Body of pancreas (tissue), 4 donors: ENCODE data around the gene ZSWIM2. TPM values are rescaled to one million over a fixed set of nuclear protein-coding genes. Genes with fewer than 3 reads are reported as not detected.

ENCODE experiments used
- ATAC-seq: fragments of 150-250 bp; one replicate; pipeline ENCODE4 v1.9.1; 2016
- DNase-seq, 4 donors: peaks; one replicate each; pipeline ENCODE4 v3.0.0-alpha.2; 2019
- H3K27ac ChIP-seq, 4 donors: fragments of 200-600 bp; sonication (generic); 1 replicate in 3 of 4; 2 replicates in 1 of 4; pipeline versions ENCODE4 v1.5.1 to v1.6.1; 2016 to 2019; ENCODE audit warnings: mild to moderate bottlenecking in 1 of 4, mixed read lengths in 1 of 4, moderate library complexity in 1 of 4
- H3K27me3 ChIP-seq, 2 donors: fragments of 200-600 bp; sonication (generic); one replicate each; pipeline ENCODE4 v1.6.0; 2016; ENCODE audit warnings: mild to moderate bottlenecking in 1 of 2
- H3K36me3 ChIP-seq, 2 donors: fragments of 200-600 bp; sonication (generic); replicated peaks in 1 of 2; 2 replicates each; pipeline ENCODE4 v1.5.1; 2016; ENCODE audit warnings: low read depth in 2 of 2; ENCODE audit not compliant: insufficient read depth in 1 of 2
- H3K4me1 ChIP-seq: fragments of 200-600 bp; sonication (generic); one replicate; pipeline ENCODE4 v1.6.0; 2016
- H3K4me3 ChIP-seq, 2 donors: fragments of 200-600 bp; sonication (generic); 1 replicate in 1 of 2; 2 replicates in 1 of 2; pipeline ENCODE4 v1.5.1; 2016 to 2019
- H3K9me3 ChIP-seq, 3 donors: fragments of 200-600 bp; sonication (generic); 1 replicate in 2 of 3; 2 replicates in 1 of 3; pipeline ENCODE4 v1.5.1; 2016
- POLR2A ChIP-seq, 3 donors: fragments of 450-650 bp; IDR thresholded peaks; one replicate each; pipeline ENCODE4 v1.6.1; 2016; ENCODE audit warnings: antibody characterized with exemption in 3 of 3, mild to moderate bottlenecking in 2 of 3
- WGBS, 2 donors: methylation state at CpG; one replicate each; pipeline ENCODE4 v1.1.5; 2017; 5-methylcytosine and 5-hydroxymethylcytosine counted together
- intact Hi-C: fragments of 100-400 bp; cut with DNase I; formaldehyde crosslinking; loops from one replicate; pipeline ENCODE4 v1.15.1; 2023
- total RNA-seq, 2 donors: library from RNA; depleted of rRNA; stranded (reverse); fragments of >200 nt; gene quantifications; one replicate each; pipeline ENCODE4 v1.1.0, GENCODE V29; 2016
- TF ChIP-seq, protein P1 (sequence below), 7 experiments: fragments of 450-650 bp in 4 of 7; fragments of 200-600 bp in 3 of 7; sonication (generic) in 3 of 7; IDR thresholded peaks; one replicate each; pipeline ENCODE4 v1.5.1; 2016 to 2019; ENCODE audit warnings: antibody characterized with exemption in 7 of 7

Gene ZSWIM2
- total RNA-seq, 2 donors from 2014 or later, result not detected

DNA sequence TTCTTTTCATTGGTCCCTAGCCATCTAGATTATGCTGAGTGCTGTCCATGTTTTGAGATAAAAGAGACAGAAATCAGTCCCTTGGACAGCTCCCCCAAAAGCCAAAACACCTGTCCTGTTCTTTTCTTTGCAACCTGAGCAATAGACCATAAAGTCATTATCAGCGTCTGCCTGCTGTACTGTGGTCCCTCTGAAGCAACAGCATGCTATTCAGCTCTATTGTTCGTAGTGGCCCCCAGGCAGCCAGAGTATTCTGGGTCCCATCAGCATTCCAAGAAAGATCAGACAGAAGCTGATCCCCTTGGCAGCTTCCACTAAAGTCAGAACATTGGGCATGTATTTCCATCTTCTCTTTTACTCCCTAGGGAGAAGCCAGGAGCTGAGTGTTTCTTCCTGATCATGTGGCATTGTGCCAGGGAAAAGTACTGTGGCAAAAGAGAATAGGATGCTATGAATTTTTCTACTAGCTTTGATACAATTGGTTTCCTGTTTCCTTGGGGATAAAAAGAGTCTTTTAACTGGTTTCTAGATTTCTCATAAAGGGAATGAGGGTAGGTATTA is 33.6 kb upstream of the ZSWIM2 start:
- WGBS, 2 donors, result 49 to 67% methylated on average over 2 of the region's 2 CpGs
- Histone ChIP-seq H3K27me3 (no peaks in the 10 kb centered on the region), H3K36me3 (no peaks in the 10 kb centered on the region), H3K4me3 (no peak overlapping the region), H3K27ac (no peak overlapping the region), H3K4me1 (no peaks in the 10 kb centered on the region), H3K9me3 (no peaks in the 10 kb centered on the region)
- intact Hi-C loops, result no loop called here
- ATAC-seq (no peak), DNase-seq (no peak)
- TF ChIP-seq, protein P1, sequence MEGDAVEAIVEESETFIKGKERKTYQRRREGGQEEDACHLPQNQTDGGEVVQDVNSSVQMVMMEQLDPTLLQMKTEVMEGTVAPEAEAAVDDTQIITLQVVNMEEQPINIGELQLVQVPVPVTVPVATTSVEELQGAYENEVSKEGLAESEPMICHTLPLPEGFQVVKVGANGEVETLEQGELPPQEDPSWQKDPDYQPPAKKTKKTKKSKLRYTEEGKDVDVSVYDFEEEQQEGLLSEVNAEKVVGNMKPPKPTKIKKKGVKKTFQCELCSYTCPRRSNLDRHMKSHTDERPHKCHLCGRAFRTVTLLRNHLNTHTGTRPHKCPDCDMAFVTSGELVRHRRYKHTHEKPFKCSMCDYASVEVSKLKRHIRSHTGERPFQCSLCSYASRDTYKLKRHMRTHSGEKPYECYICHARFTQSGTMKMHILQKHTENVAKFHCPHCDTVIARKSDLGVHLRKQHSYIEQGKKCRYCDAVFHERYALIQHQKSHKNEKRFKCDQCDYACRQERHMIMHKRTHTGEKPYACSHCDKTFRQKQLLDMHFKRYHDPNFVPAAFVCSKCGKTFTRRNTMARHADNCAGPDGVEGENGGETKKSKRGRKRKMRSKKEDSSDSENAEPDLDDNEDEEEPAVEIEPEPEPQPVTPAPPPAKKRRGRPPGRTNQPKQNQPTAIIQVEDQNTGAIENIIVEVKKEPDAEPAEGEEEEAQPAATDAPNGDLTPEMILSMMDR (IDR thresholded peaks at IDR 0.05), result no peak
- no peak for TF ChIP-seq POLR2A (IDR thresholded peaks at IDR 0.05)

DNA sequence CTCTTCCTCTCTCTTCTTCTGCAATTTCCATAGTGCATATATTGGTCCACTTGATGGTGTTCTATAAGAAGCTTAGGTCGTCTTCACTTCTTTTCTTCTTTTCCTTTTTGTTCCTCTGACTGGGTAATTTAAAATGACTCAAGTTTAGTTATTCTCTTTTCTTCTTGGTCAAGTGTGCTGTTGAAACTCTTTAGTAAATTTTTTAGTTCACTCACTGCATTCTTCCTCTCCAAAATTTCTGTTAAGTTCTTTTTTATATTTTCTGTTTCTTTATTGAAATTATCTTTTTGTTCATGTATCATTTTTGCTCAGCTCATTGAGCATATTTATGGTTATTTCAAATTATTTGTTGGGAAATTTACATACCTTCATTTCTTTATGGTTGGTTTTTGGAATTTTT is 32.7 kb upstream of the ZSWIM2 start:
- Histone ChIP-seq H3K27ac (no peak overlapping the region), H3K4me3 (no peak overlapping the region), H3K9me3 (no peaks in the 10 kb centered on the region), H3K27me3 (no peaks in the 10 kb centered on the region), H3K36me3 (no peaks in the 10 kb centered on the region), H3K4me1 (no peaks in the 10 kb centered on the region)
- WGBS, 2 donors, result 33% methylated on average over 1 of the region's 1 CpG
- ATAC-seq (no peak), DNase-seq (no peak)
- intact Hi-C loops, result no loop called here
- TF ChIP-seq, protein P1 (IDR thresholded peaks at IDR 0.05), result no peak
- TF ChIP-seq POLR2A (IDR thresholded peaks at IDR 0.05), result no peak

DNA sequence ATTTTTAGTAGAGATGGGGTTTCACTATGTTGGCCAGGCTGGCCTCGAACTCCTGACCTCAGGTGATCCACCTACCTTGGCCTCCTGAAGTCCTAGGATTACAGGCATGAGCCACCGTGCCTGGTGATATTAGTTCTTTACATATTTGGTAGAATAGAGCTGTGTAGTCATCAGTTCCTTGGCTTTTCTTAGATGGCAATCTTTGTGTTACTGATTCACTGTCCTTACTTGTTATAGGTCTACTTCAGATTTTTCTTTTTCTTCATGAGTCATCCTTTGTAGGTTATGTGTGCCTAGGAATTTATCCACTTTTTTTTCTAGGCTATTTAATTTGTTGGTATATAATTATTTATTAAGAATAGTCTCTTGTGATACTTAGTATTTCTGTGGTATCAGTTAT is 30.3 kb upstream of the ZSWIM2 start:
- no peak for ATAC-seq

DNA sequence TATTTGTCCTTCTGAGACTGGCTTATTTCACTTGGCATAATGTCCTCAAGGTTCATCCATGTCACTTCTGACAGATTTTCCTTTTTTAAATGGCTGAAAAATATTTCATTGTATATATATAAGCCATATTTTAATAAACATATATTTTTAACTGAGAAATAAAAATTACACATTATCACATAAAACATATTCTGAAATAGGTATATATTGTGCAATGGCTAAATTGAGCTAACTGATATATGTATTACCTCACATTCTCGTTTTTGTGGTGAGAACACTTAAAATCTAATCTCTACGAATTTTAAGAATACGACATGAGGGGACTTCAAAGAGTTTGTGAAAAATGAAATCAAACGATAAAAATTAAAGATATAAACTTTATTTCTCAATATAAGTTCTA is 25.7 kb upstream of the ZSWIM2 start:
- DNase-seq (no peak), ATAC-seq (no peak)
- Histone ChIP-seq H3K27ac (no peak overlapping the region), H3K9me3 (no peaks in the 10 kb centered on the region), H3K4me1 (no peaks in the 10 kb centered on the region), H3K27me3 (no peaks in the 10 kb centered on the region), H3K36me3 (no peaks in the 10 kb centered on the region), H3K4me3 (no peak overlapping the region)
- 57 to 58% methylated on average over 4 of the region's 4 CpGs for WGBS, 2 donors
- intact Hi-C loops, result no loop called here
- TF ChIP-seq, protein P1 (IDR thresholded peaks at IDR 0.05), result no peak
- no peak for TF ChIP-seq POLR2A (IDR thresholded peaks at IDR 0.05)

More for the DNA sequence above, 30.3 kb upstream of the ZSWIM2 start:
- TF ChIP-seq, protein P1 (IDR thresholded peaks at IDR 0.05), result no peak
- no peak for TF ChIP-seq POLR2A (IDR thresholded peaks at IDR 0.05)
- WGBS, 2 donors, result 63 to 75% methylated on average over 2 of the region's 2 CpGs
- intact Hi-C loops, result no loop called here
- Histone ChIP-seq H3K27me3 (no peaks in the 10 kb centered on the region), H3K27ac (no peak overlapping the region), H3K4me3 (no peak overlapping the region), H3K9me3 (no peaks in the 10 kb centered on the region), H3K4me1 (no peaks in the 10 kb centered on the region), H3K36me3 (no peaks in the 10 kb centered on the region)
- no peak for DNase-seq

DNA sequence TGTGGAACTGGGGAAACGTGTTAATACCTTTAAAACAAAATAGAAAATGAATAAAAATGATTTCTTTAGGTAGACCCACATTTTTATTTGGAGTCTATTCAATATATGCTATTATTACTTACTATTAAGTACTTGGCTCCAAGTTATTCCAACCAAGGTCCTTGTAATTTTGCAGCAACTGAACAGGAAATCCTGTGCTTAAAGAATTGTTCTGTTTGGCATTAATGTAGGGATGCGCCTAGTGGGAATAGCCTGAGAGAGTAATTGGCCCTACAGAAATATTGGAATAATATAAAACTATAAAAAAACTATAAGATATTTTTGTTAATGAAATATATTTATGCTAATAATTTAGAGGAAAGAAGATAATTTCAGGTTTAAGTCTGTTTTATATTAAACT is 22.9 kb upstream of the ZSWIM2 start:
- no peaks in the 10 kb centered on the region for H3K36me3 ChIP-seq
- no peaks in the 10 kb centered on the region for H3K4me1 ChIP-seq
- intact Hi-C loops, result no loop called here
- no peaks in the 10 kb centered on the region for H3K27me3 ChIP-seq
- WGBS, 2 donors, result 54 to 56% methylated on average over 2 of the region's 2 CpGs
- TF ChIP-seq POLR2A (IDR thresholded peaks at IDR 0.05), result no peak
- TF ChIP-seq, protein P1 (IDR thresholded peaks at IDR 0.05), result no peak
- no peaks in the 10 kb centered on the region for H3K9me3 ChIP-seq
- no peak overlapping the region for H3K27ac ChIP-seq
- ATAC-seq (no peak), DNase-seq (no peak)
- no peak overlapping the region for H3K4me3 ChIP-seq
